ENCODE measurements around the gene IFNL1. TPM values are rescaled to one million over a fixed set of nuclear protein-coding genes. Genes with fewer than 3 reads are reported as not detected.

IFNL1 gene
- total RNA-seq, 3 donors from 2014 or later = not detected

GRCh38 chr19:39296906-39297305 is 699 bp downstream of the IFNL1 start:
- Histone ChIP-seq H3K27ac (no peak overlapping the region), H3K36me3 (no peaks in the 10 kb centered on the region), H3K4me1 (no peaks in the 10 kb centered on the region), H3K27me3 (no peaks in the 10 kb centered on the region), H3K4me3 (no peak overlapping the region), H3K9me3 (no peaks in the 10 kb centered on the region)
- TF ChIP-seq CTCF (IDR thresholded peaks at IDR 0.05) (no peak), POLR2A (IDR thresholded peaks at IDR 0.05) (no peak), POLR2AphosphoS5 (IDR thresholded peaks at IDR 0.05) (no peak)
- intact Hi-C loops (cut with DNase I; ENCODE audit: low total_unique reads) = loop anchor here (5.0 kb wide), 1 partner anchor 785 kb away; no protein-coding TSS in a partner anchor
- DNase-seq (ENCODE audit: low spot score in 2 of 2) = no peak

- no peaks in the 10 kb centered on the region for H3K9me3 ChIP-seq
- no peak for DNase-seq (ENCODE audit: low spot score in 2 of 2)
- H3K4me1 ChIP-seq = no peaks in the 10 kb centered on the region
- H3K4me3 ChIP-seq = no peak overlapping the region
- no peak overlapping the region for H3K27ac ChIP-seq
- no peaks in the 10 kb centered on the region for H3K36me3 ChIP-seq
- intact Hi-C loops (cut with DNase I; ENCODE audit: low total_unique reads) = loop anchor here (5.0 kb wide), 1 partner anchor 784 kb away; no protein-coding TSS in a partner anchor
- no peaks in the 10 kb centered on the region for H3K27me3 ChIP-seq
- TF ChIP-seq CTCF (IDR thresholded peaks at IDR 0.05) (no peak), POLR2AphosphoS5 (IDR thresholded peaks at IDR 0.05) (no peak), POLR2A (IDR thresholded peaks at IDR 0.05) (no peak)
Measured at GRCh38 chr19:39297931-39298634, 1.9 kb downstream of the IFNL1 start.

GRCh38 chr19:39299404-39299803 is 3.2 kb downstream of the IFNL1 start:
- DNase-seq (ENCODE audit: low spot score in 2 of 2) = no peak
- H3K27ac ChIP-seq = no peak overlapping the region
- TF ChIP-seq POLR2A (IDR thresholded peaks at IDR 0.05) (no peak), POLR2AphosphoS5 (IDR thresholded peaks at IDR 0.05) (no peak), CTCF (IDR thresholded peaks at IDR 0.05) (no peak)
- intact Hi-C loops (cut with DNase I; ENCODE audit: low total_unique reads) = loop anchor here (5.0 kb wide), 1 partner anchor 783 kb away; no protein-coding TSS in a partner anchor
- peaks cover 0 to under 1% of the 10 kb centered on the region in 2 donors for H3K27me3 ChIP-seq
- no peaks in the 10 kb centered on the region for H3K36me3 ChIP-seq
- no peaks in the 10 kb centered on the region for H3K4me1 ChIP-seq
- no peak overlapping the region for H3K4me3 ChIP-seq
- no peaks in the 10 kb centered on the region for H3K9me3 ChIP-seq

GRCh38 chr19:39299832-39300231 is 3.6 kb downstream of the IFNL1 start:
- DNase-seq (ENCODE audit: low spot score in 2 of 2) = no peak
- intact Hi-C loops (cut with DNase I; ENCODE audit: low total_unique reads) = loop anchor here (5.0 kb wide), 1 partner anchor 782 kb away; no protein-coding TSS in a partner anchor
- TF ChIP-seq CTCF (IDR thresholded peaks at IDR 0.05) (no peak), POLR2AphosphoS5 (IDR thresholded peaks at IDR 0.05) (no peak)
- H3K4me3 ChIP-seq = no peak overlapping the region
- H3K9me3 ChIP-seq = no peaks in the 10 kb centered on the region
- peaks cover 0 to 5% of the 10 kb centered on the region in 2 donors for H3K27me3 ChIP-seq
- H3K4me1 ChIP-seq = no peaks in the 10 kb centered on the region
- no peaks in the 10 kb centered on the region for H3K36me3 ChIP-seq
- H3K27ac ChIP-seq = no peak overlapping the region

GRCh38 chr19:39301021-39301420 is 4.8 kb downstream of the IFNL1 start:
- Histone ChIP-seq H3K36me3 (no peaks in the 10 kb centered on the region), H3K9me3 (no peaks in the 10 kb centered on the region), H3K27ac (no peak overlapping the region), H3K4me1 (no peaks in the 10 kb centered on the region), H3K4me3 (no peak overlapping the region), H3K27me3 (peaks cover 0 to 5% of the 10 kb centered on the region in 2 donors)
- no peak for DNase-seq (ENCODE audit: low spot score in 2 of 2)
- TF ChIP-seq CTCF (IDR thresholded peaks at IDR 0.05) (no peak), POLR2AphosphoS5 (IDR thresholded peaks at IDR 0.05) (no peak), POLR2A (IDR thresholded peaks at IDR 0.05) (no peak)
- intact Hi-C loops (cut with DNase I; ENCODE audit: low total_unique reads) = no loop called here
